Thyroid gland (tissue), 4 donors: ENCODE results near the gene PROKR1. TPM values are rescaled to one million over a fixed set of nuclear protein-coding genes. Genes with fewer than 3 reads are reported as not detected.

Source experiments
- DNase-seq, 2 donors: peaks; one replicate each; pipeline ENCODE4 v3.0.0-alpha.2; 2019
- H3K27ac ChIP-seq, 3 donors: fragments of 200-600 bp; sonication (generic); 1 replicate in 2 of 3; 2 replicates in 1 of 3; pipeline ENCODE4 v1.5.1; 2016 to 2019; ENCODE audit warnings: mild to moderate bottlenecking in 1 of 3, moderate library complexity in 1 of 3
- H3K27me3 ChIP-seq: fragments of 200-600 bp; sonication (generic); one replicate; pipeline ENCODE4 v1.5.1; 2019
- H3K36me3 ChIP-seq, 2 donors: fragments of 200-600 bp; sonication (generic); one replicate each; pipeline ENCODE4 v1.5.1; 2016 to 2019
- H3K4me1 ChIP-seq, 2 donors: fragments of 200-600 bp; sonication (generic); one replicate each; pipeline ENCODE4 v1.5.1; 2017 to 2019
- H3K4me3 ChIP-seq, 3 donors: fragments of 200-600 bp; sonication (generic); replicated peaks in 1 of 3; 1 replicate in 2 of 3; 2 replicates in 1 of 3; pipeline ENCODE4 v1.5.1; 2016; ENCODE audit warnings: mild to moderate bottlenecking in 1 of 3
- H3K9me3 ChIP-seq: fragments of 200-600 bp; sonication (generic); one replicate; pipeline ENCODE4 v1.5.1; 2017
- POLR2A ChIP-seq, 2 donors: fragments of 450-650 bp; IDR thresholded peaks; one replicate each; pipeline ENCODE4 v1.6.1; 2017; ENCODE audit warnings: antibody characterized with exemption in 2 of 2, mild to moderate bottlenecking in 2 of 2, moderate library complexity in 1 of 2
- WGBS, 2 donors: methylation state at CpG; one replicate each; pipeline ENCODE4 v1.1.5; 2017; 5-methylcytosine and 5-hydroxymethylcytosine counted together
- intact Hi-C: fragments of 100-400 bp; cut with DNase I; formaldehyde crosslinking; loops from one replicate; pipeline ENCODE4 v1.15.1; 2023
- total RNA-seq, 4 donors: library from RNA; depleted of rRNA; stranded (reverse); fragments of >200 nt; gene quantifications; one replicate each; pipeline ENCODE4 v1.2.3, GENCODE V29; 2016
- TF ChIP-seq, protein P1 (sequence below), 6 experiments: fragments of 200-600 bp in 3 of 6; fragments of 450-650 bp in 3 of 6; sonication (generic) in 3 of 6; IDR thresholded peaks; one replicate each; pipeline ENCODE4 v1.5.1; 2016 to 2019; ENCODE audit warnings: antibody characterized with exemption in 6 of 6, mild to moderate bottlenecking in 2 of 6, inconsistent platforms in 1 of 6, moderate library complexity in 1 of 6

PROKR1 gene
- total RNA-seq, 4 donors from 2014 or later, result not detected

DNA sequence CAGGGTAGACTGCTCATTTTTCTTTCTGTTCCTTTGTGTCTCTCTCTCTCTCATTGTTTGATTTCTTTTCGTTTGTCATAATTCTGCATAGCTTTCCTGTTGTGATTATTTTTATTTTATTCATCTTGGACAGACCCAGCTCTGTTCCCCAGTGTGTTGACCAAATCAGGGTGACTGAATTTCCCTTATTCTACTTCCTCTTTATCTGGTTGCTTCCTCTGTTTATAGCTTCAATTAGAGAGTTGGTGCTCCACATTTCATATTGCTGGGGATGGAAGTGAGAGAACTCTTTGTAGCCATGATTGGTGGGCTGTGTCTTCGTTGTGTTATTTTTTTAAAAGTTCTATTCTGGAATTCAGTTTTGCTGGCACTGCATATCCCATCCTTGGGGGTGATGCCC is 19.1 kb downstream of the PROKR1 start:
- Histone ChIP-seq H3K27ac (no peak overlapping the region), H3K36me3 (no peaks in the 10 kb centered on the region), H3K9me3 (no peaks in the 10 kb centered on the region), H3K4me3 (no peak overlapping the region), H3K27me3 (no peaks in the 10 kb centered on the region), H3K4me1 (no peaks in the 10 kb centered on the region)
- intact Hi-C loops, result no loop called here
- TF ChIP-seq POLR2A (IDR thresholded peaks at IDR 0.05), result no peak
- TF ChIP-seq, protein P1, sequence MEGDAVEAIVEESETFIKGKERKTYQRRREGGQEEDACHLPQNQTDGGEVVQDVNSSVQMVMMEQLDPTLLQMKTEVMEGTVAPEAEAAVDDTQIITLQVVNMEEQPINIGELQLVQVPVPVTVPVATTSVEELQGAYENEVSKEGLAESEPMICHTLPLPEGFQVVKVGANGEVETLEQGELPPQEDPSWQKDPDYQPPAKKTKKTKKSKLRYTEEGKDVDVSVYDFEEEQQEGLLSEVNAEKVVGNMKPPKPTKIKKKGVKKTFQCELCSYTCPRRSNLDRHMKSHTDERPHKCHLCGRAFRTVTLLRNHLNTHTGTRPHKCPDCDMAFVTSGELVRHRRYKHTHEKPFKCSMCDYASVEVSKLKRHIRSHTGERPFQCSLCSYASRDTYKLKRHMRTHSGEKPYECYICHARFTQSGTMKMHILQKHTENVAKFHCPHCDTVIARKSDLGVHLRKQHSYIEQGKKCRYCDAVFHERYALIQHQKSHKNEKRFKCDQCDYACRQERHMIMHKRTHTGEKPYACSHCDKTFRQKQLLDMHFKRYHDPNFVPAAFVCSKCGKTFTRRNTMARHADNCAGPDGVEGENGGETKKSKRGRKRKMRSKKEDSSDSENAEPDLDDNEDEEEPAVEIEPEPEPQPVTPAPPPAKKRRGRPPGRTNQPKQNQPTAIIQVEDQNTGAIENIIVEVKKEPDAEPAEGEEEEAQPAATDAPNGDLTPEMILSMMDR (IDR thresholded peaks at IDR 0.05), result no peak
- DNase-seq, result no peak
- WGBS, 2 donors, result 61 to 75% methylated on average over 2 of the region's 2 CpGs

GRCh38 chr2:68663371-68664156 is 20.2 kb downstream of the PROKR1 start:
- intact Hi-C loops, result no loop called here
- TF ChIP-seq POLR2A (IDR thresholded peaks at IDR 0.05), result no peak
- TF ChIP-seq, protein P1 (IDR thresholded peaks at IDR 0.05), result no peak
- no peaks in the 10 kb centered on the region for H3K4me1 ChIP-seq

DNA sequence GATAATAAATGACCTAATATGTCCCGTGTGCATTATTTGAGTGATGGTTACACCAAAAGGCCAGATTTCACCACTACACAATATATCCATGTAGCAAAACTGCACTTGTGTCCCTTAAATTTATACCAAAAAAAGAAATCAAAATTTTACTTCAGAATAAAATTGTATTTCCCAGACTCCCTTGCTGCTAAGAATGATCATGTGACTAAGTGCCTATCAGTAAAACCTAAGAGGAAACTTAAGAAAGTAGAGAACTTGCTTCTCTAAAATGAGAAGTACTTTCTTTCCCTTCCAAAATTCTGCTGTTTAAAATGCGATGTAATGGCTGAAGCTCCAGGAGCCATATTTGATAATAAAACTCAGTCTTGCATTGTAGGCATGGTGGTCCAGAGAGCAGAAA is 24.0 kb downstream of the PROKR1 start:
- Histone ChIP-seq H3K4me1 (no peaks in the 10 kb centered on the region), H3K36me3 (no peaks in the 10 kb centered on the region), H3K9me3 (no peaks in the 10 kb centered on the region), H3K4me3 (no peak overlapping the region), H3K27me3 (no peaks in the 10 kb centered on the region), H3K27ac (no peak overlapping the region)
- intact Hi-C loops, result no loop called here
- WGBS, 2 donors, result 99% methylated on average over 2 of the region's 2 CpGs
- DNase-seq, result no peak
- no peak for TF ChIP-seq POLR2A (IDR thresholded peaks at IDR 0.05)
- TF ChIP-seq, protein P1 (IDR thresholded peaks at IDR 0.05), result no peak

More at GRCh38 chr2:68663371-68664156, 20.2 kb downstream of the PROKR1 start:
- Histone ChIP-seq H3K4me3 (no peak overlapping the region), H3K36me3 (no peaks in the 10 kb centered on the region), H3K9me3 (no peaks in the 10 kb centered on the region), H3K27ac (no peak overlapping the region), H3K27me3 (no peaks in the 10 kb centered on the region)
- DNase-seq, result no peak
- 92 to 95% methylated on average over 7 of the region's 7 CpGs for WGBS, 2 donors

GRCh38 chr2:68669651-68670050 is 26.3 kb downstream of the PROKR1 start:
- H3K36me3 ChIP-seq, result no peaks in the 10 kb centered on the region
- intact Hi-C loops, result no loop called here
- H3K27ac ChIP-seq, result no peak overlapping the region
- 79% methylated on average over 3 of the region's 3 CpGs for WGBS, 2 donors
- H3K9me3 ChIP-seq, result no peaks in the 10 kb centered on the region
- no peaks in the 10 kb centered on the region for H3K27me3 ChIP-seq
- H3K4me1 ChIP-seq, result no peaks in the 10 kb centered on the region
- no peak overlapping the region for H3K4me3 ChIP-seq
- TF ChIP-seq POLR2A (IDR thresholded peaks at IDR 0.05), result no peak
- TF ChIP-seq, protein P1 (IDR thresholded peaks at IDR 0.05), result no peak
- DNase-seq, result no peak

DNA sequence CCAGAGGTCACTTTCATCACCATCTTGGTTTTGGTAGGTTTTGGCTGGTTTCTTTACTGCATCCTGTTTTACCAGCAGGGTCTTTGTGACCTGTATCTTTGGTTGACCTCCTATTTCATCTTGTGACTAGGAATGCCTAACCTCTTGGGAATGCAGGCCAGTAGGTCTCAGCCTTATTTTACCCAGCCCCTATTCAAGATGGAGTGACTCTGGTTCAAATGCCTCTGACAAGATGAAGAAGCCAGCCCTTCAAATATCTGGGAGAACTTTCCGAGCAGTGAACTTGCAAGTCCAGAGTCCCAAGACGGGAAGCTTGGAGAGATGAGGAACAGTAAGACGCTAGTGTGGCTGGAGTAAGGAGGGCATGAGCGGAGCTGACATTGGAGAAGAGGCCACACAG is 28.6 kb downstream of the PROKR1 start:
- Histone ChIP-seq H3K4me3 (no peak overlapping the region), H3K27ac (no peak overlapping the region), H3K9me3 (no peaks in the 10 kb centered on the region), H3K4me1 (no peaks in the 10 kb centered on the region), H3K36me3 (no peaks in the 10 kb centered on the region), H3K27me3 (no peaks in the 10 kb centered on the region)
- DNase-seq, result no peak
- intact Hi-C loops, result no loop called here
- 95 to 97% methylated on average over 4 of the region's 4 CpGs for WGBS, 2 donors
- TF ChIP-seq, protein P1 (IDR thresholded peaks at IDR 0.05), result no peak
- no peak for TF ChIP-seq POLR2A (IDR thresholded peaks at IDR 0.05)
